GM19467 (cell line): Measurements from ENCODE around the gene SEMA3B.
"Not testable (repeated sequence)": the region's sequence is repeated elsewhere in the genome, so short reads cannot be mapped to it uniquely, and the experiment has no call there.

ENCODE experiments used
- ATAC-seq: cut with Tn5 transposase; IDR thresholded peaks from one replicate; pipeline ENCODE4 v1.9.1; 2021; ENCODE audit warnings: mild to moderate bottlenecking, moderate library complexity; ENCODE audit not compliant: unreplicated experiment

Gene SEMA3B

DNA sequence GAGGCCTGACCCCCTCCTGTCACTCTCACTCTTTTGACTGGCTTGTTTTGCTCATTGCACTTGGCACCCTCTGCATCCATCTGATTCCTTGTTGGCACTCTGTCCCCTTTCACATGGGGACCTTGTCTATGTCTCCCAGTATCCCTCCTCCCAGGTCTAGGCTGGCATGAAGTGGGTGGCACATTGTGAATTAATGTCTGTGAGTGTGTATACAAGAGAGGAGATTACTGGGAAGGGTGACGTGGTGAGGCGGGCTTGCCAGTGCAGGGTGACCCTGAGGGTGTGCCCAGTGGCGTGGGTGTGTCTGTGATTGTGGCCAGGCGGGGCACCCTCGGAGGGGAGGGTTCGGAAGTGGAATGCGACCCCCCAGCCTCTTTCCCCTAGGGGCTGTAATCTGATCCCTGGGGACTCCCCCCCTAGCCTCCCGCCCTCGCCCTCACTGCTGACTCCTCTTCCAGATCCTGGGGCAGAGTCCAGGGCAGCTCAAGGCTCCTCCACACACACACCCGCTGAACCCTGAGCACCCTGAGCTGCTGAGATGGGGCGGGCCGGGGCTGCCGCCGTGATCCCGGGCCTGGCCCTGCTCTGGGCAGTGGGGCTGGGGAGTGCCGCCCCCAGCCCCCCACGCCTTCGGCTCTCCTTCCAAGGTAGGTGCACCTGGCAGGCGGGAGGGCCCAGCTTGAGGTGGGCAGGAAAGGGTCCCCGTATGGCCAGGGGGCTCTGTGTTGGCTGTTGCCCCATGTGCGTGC lies at the start of gene SEMA3B:
Gene SEMA3B (plus strand): TSS at position 445 of the 749 bp plus-strand sequence. CDS start 94 bp downstream, at position 539.
- ATAC-seq: no peak

DNA sequence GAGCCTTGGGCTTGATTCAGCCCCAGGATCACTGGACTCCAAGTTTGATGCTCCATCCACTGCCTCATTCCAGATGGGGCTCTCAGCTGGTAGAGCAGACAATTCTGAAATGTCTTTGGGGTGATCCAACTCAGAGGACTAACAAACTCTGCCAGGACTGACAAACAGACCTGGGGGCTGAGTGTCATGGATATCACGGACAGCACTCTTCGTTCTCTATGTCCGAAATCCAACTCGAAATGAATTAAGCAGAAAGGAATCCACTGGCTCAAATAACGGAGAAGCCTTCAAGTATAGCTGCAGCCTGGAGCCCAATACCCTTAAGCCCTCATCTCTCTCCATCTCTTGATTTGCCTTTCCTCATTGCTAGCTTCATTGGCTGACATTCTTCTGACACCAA lies 49.7 kb upstream of the SEMA3B start:
- ATAC-seq: no peak

DNA sequence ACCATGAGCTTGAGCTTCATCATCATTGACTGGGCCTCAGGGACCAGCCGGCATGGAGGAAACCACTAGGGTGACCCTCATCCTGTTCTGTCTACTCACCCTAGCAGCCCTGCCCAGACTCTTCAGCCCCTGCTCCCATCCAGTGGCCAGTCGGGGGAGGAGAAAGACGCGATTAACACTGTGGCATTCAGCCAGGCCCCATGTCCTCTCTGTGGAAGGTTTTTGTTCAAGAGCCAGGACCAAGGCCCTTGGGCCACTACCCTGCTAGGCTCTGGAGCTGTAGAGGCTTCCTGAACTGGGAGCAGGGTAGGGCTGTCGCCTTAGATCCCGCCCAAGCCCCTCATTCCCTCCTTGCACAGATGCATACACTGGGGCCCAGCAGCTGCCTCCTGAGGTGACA lies 48.8 kb upstream of the SEMA3B start:
- no peak for ATAC-seq

- ATAC-seq: no peak
Measured at GRCh38 chr3:50221051-50221410, 47.9 kb upstream of the SEMA3B start.

GRCh38 chr3:50221411-50222168 lies 47.4 kb upstream of the SEMA3B start:
- ATAC-seq: no peak

DNA sequence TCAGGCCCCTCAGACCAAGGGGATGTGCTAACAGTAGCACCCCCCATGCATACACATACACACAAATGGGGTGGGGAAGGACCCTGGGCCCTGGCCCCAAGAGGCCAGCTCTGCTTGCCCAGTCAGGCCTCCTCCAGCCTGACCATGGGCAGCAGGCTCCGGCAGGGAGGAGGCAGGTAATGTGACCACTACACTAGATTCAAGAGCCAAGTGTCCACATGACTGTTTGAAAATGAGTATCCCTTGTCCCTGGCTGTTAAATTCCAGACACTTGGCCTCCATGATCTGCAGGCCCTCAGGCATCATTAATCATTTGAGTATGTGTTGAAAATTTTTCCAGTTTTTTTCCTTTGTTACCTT lies 46.8 kb upstream of the SEMA3B start:
- no peak for ATAC-seq

- no peak for ATAC-seq
Measured at GRCh38 chr3:50224639-50225038, 44.3 kb upstream of the SEMA3B start.

DNA sequence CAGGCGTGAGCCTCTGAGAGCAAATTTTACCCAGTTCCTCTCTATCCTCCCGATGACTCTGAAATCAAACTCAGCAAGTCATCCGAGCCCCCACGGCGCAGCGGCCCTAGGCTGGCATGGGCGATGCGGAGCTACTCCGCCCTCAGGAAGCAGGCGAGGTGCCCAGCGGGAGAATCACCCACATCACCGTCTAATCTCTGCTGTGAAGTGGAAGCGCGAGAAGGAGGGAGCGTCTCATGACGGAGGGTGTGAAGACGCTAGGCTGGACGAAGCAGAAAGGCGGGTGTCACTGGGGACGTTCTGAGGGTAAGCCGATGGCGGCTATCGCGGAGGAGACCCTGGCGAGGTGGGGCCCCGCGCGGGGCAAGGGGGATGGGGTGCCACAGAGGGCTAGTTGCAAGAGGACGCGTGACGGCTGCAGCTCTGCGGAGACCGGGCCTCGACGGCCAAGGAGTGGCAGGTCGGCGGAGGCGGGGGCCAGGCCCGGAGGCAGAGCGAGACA lies 42.0 kb upstream of the SEMA3B start:
- peak; percentile 17 for ATAC-seq

GRCh38 chr3:50227390-50228183 lies 41.4 kb upstream of the SEMA3B start:
- ATAC-seq: peak; percentile 73

GRCh38 chr3:50228184-50228763 lies 40.7 kb upstream of the SEMA3B start:
- ATAC-seq: not testable (repeated sequence)

DNA sequence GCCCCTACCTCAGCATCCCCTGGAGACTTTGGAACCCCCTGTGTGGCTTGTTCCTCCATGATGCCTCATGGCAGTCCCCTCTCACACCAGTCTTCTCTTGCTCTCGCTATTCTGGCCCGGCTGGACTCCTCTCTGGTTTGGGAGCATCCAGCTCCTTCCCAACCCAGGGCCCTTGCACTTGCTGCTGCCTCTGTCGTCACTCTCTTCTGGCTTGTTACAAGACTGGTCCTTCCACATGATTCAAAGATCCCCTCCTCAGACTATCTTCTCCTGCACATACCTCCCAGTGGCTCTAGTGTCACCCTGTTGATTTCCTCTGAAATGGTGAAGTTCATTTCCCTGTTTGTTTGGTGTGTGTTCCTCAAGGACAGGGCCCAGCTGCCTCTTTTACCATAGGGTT lies 39.5 kb upstream of the SEMA3B start:
- no peak for ATAC-seq

DNA sequence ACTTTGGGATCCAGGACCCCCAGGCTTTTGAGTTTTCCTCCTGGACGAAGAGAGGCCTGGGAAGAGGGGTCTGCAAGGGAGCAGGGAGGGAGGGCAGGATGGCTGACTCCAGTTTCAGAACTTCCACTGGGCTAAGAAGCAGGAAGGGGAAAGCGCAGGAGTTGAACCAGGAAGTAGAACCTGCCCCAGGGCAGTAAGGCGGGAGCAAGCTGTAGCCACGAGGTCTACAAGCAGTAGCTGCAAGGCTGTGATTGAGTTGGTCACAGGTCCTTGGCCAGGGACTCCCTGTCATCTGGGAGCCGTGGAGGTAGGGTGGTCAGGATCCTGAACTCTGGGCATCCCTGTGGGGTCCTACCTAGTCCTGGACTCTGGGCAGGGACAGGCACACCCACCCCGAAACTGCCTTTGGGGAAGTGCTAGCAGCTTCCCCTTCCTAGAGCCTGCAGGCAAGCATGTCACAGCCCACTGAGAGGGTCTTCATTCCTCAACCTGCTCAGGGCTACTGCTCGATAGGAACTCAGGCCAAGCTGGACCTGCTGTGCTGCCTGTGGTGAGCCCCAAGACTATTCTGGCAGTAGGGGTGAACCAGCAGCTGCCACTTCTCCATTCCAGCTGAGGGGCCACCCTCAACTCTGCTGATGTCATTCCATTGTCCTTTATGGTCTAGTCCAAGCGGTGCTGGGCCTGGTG lies 38.7 kb upstream of the SEMA3B start:
- ATAC-seq: no peak

DNA sequence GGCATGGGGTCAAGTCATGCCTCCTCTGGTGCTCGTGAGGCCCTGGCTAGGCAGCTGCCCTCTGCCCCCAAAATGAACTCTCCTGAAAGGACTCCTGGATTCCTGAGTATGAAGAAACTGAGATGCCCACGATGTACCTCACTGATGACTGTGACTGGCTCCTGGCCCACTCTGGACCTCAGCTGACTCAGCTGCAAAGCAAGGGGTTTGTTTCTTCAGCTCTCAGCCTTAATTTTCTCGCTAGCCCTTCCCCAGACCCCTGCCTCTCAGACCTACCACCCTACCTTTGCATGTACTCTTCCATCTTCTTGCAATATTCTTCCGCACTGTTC lies 38.2 kb upstream of the SEMA3B start:
- no peak for ATAC-seq

DNA sequence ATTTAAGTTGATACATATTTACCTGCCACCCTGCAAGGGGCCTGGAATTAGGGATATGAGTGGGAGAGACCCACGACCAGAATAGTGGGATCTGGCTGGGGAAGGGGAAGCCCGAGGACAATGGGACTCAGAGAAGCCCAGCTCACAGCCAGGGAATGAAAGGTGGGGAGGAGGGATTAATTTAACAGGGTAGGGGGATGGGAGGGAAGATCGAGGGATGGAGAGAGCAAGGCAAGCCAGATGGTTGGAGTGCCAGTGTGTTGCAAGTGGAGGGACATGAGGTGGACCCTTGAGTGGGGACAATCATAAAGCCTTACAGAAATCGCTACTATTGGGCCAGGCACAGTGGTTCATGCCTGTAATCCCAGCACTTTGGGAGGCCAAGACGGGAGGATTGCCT lies 37.4 kb upstream of the SEMA3B start:
- ATAC-seq: no peak

DNA sequence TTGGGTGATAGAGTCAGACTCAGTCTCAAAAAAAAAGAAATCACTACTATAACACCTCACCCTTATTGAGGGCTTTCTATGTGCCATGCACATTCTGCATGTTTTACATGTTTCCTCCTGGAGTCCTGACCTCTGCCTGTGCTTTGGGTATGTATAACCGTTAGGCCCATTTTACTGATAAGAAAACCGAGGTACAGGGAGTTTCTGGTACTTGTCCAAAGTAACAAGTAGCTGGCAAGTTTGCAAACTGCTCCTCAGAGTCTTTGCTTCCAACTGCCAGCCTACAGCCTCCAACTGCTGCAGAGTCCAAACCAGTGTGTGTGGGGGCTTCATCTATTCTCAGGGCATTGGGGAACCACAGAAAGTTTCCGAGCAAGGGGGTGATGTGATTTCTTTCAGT lies 36.6 kb upstream of the SEMA3B start:
- ATAC-seq: no peak

GRCh38 chr3:50233176-50233575 lies 35.8 kb upstream of the SEMA3B start:
- no peak for ATAC-seq

DNA sequence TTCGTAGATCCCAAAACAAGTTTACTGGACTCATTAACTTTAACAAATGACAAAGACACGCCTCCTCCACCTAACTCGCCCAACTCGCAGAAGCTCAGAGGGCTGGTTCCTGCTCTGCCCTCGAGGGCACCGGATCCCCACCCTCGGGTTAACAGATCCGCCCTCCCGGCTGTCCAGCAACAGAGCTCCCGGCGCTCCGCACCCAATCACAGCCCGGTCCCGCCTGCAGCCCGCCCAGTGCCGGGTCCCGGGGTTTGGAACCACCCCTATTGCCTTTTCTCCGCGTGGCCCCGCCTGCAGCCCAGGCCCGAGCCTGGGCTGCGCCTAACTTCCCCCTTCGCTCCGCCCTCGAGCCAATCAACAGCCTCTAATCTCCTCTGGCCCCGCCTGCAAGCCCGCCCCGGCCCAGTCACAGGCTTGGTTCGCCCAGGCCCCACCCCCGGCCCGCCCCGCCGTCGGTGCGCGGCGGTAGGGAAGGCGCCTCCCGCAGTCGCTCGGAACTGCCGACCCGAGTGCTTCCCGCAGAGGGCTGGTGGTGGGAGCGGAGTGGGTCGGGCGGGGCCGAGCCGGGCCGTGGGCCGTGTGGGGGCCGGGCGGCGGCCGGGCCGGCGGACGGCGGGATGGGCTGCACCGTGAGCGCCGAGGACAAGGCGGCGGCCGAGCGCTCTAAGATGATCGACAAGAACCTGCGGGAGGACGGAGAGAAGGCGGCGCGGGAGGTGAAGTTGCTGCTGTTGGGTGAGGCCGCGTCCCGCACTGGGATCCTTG lies 33.0 kb upstream of the SEMA3B start, which contains the start of gene GNAI2:
Gene GNAI2 (plus strand): TSS at position 489 of the 768 bp plus-strand sequence. CDS start 132 bp downstream, at position 621.
- peak; percentile 92 for ATAC-seq

- no peak for ATAC-seq
Measured at GRCh38 chr3:50236484-50237132, 32.3 kb upstream of the SEMA3B start.

- ATAC-seq: no peak
Measured at GRCh38 chr3:50237133-50237651, 31.8 kb upstream of the SEMA3B start.
